A673 (cell line): ENCODE data around the gene TNPO3. TPM values are rescaled to one million over a fixed set of nuclear protein-coding genes. Genes with fewer than 3 reads are reported as not detected.

Experiments
- BruUV-seq: library from RNA; stranded (reverse); fragments of 400-500 nt; replicated peaks from 2 replicates; lab custom pipeline; 2021; lab: Mats Ljungman, UMichigan
- CTCF ChIA-PET: fragments of 300-600 bp; sonication (Branson Sonifier 250); formaldehyde crosslinking; loops from one replicate; lab custom pipeline; 2022; ENCODE audit warnings: antibody characterized with exemption; lab: Charles Lee
- POLR2A ChIA-PET: fragments of 300-600 bp; sonication (Branson Sonifier 250); formaldehyde crosslinking; loops from one replicate; lab custom pipeline; 2022; ENCODE audit warnings: antibody characterized with exemption; ENCODE audit not compliant: low non-redundant PET; lab: Charles Lee
- DNase-seq: peaks from one replicate; pipeline ENCODE4 v3.0.0-alpha.2; 2015; ENCODE audit warnings: low spot score
- H3K27ac ChIP-seq: fragments of 200-600 bp; sonication (generic); 2 replicates; pipeline ENCODE4 v1.5.1; 2016; ENCODE audit warnings: mixed run types, low read depth, mild to moderate bottlenecking, mixed read lengths, antibody characterized with exemption, low read length; ENCODE audit not compliant: poor library complexity, severe bottlenecking
- H3K27me3 ChIP-seq: fragments of 200-600 bp; sonication (generic); replicated peaks from 2 replicates; pipeline ENCODE4 v1.6.1; 2017; ENCODE audit warnings: mixed run types, low read depth, mild to moderate bottlenecking, mixed read lengths, antibody characterized with exemption, low read length; ENCODE audit not compliant: insufficient read depth, poor library complexity
- H3K36me3 ChIP-seq: fragments of 200-600 bp; sonication (generic); 2 replicates; pipeline ENCODE4 v1.6.1; 2016; ENCODE audit warnings: mixed run types, mild to moderate bottlenecking, mixed read lengths, antibody characterized with exemption, low read length; ENCODE audit not compliant: insufficient read depth, poor library complexity, severe bottlenecking
- H3K4me1 ChIP-seq: fragments of 200-600 bp; sonication (generic); 2 replicates; pipeline ENCODE4 v1.6.1; 2017; ENCODE audit warnings: mixed run types, mild to moderate bottlenecking, mixed read lengths, antibody characterized with exemption, low read length; ENCODE audit not compliant: insufficient read depth, poor library complexity, severe bottlenecking
- H3K4me3 ChIP-seq: fragments of 200-600 bp; sonication (generic); 2 replicates; pipeline ENCODE4 v1.5.1; 2016; ENCODE audit warnings: low read depth, mixed run types, mild to moderate bottlenecking, mixed read lengths, low read length; ENCODE audit not compliant: poor library complexity, severe bottlenecking
- H3K9me3 ChIP-seq: fragments of 200-600 bp; sonication (generic); 2 replicates; pipeline ENCODE4 v1.6.1; 2016; ENCODE audit warnings: mixed run types, low read depth, mild to moderate bottlenecking, mixed read lengths, antibody characterized with exemption, low read length; ENCODE audit not compliant: poor library complexity, severe bottlenecking
- EZH2 ChIP-seq: fragments of 200-600 bp; sonication (generic); IDR thresholded peaks from 2 replicates; pipeline ENCODE4 v1.6.1; 2017; ENCODE audit warnings: borderline replicate concordance, low read depth, mild to moderate bottlenecking, mixed read lengths, antibody characterized with exemption, low read length; ENCODE audit not compliant: poor library complexity, severe bottlenecking
- intact Hi-C: fragments of 100-400 bp; cut with micrococcal nuclease; formaldehyde crosslinking; loops from one replicate; pipeline ENCODE4 v1.10.0; 2022; ENCODE audit not compliant: unreplicated experiment
- total RNA-seq: library from RNA; stranded (reverse); gene quantifications from 2 replicates; pipeline ENCODE4 v1.2.3, GENCODE V29; 2021
- TF ChIP-seq, protein P1 (sequence below): fragments of 300-800, 200-600 bp; sonication (generic); conservative IDR thresholded peaks from 2 replicates; pipeline ENCODE4 v1.5.1; 2017; ENCODE audit warnings: low read depth, mild to moderate bottlenecking, antibody characterized with exemption, low read length, moderate library complexity, mixed read lengths

The TNPO3 gene
- total RNA-seq, 1 experiment from 2014 or later = 77.8 TPM

DNA sequence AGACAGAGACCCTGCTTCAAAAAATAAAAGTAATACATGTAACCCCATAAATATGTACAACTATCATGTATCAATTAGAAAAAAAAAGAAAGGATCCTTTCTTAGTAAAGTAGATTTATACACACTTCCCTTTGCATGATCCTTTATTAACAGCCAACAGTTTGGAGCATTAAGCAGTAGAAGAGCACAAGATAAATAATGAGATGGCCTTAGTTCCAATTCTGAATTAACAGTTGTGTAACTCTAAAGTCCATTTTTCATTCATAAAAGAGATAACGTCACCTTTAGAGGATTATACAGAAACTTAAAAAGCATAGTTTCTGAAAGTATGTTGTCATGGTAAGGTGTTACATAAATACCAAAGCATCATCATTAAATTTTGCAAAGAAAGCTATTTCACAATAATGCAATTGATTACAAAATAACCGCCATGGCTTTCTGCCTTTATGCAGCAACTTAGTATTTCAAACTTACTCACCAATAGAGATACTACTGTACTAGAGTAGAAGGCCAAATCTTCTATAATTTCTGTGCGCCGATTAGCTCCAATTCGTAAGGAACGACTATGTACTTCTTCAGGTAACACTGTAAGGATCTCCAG, 40.3 kb downstream of the TNPO3 start:
- peaks cover 34% of the 10 kb centered on the region for H3K36me3 ChIP-seq

DNA sequence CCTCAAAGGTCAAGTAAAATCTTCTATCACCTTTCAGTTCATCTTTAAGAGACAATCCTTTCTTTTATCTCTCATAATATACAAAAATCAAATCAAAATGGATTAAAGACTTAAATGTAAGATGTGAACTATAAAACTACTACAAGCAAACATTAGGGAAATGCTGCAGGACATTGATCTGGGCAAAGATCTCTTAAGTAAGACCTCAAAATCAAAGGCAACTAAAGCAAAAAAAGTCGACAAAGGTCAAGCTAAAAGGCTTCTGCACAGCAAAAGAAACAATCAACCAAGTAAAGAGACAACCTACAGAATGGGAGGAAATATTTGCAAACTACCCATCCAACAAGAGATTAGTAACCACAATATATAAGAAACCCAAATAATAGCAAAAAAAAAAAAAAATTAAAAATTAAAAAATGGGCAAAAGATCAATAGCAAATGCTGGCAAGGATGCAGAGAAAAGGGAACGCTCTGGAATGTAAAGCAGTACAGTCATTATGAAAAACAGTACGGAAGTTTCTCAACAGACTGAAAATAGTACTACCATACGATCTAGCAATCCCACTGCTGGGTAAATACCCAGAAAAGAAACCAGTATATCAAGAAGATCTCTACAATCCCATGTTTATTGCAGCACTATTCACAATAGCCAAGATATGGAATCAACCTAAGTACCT, 41.7 kb downstream of the TNPO3 start:
- Histone ChIP-seq H3K4me1 (no peaks in the 10 kb centered on the region), H3K27ac (no peak overlapping the region), H3K36me3 (peaks cover 34% of the 10 kb centered on the region), H3K27me3 (no peaks in the 10 kb centered on the region), H3K4me3 (no peak overlapping the region), H3K9me3 (no peaks in the 10 kb centered on the region)
- no peak for DNase-seq
- ChIA-PET CTCF (no interaction called here), POLR2A (no interaction called here)
- intact Hi-C loops = no loop called here
- BruUV-seq = no TSS peak
- TF ChIP-seq, protein P1, sequence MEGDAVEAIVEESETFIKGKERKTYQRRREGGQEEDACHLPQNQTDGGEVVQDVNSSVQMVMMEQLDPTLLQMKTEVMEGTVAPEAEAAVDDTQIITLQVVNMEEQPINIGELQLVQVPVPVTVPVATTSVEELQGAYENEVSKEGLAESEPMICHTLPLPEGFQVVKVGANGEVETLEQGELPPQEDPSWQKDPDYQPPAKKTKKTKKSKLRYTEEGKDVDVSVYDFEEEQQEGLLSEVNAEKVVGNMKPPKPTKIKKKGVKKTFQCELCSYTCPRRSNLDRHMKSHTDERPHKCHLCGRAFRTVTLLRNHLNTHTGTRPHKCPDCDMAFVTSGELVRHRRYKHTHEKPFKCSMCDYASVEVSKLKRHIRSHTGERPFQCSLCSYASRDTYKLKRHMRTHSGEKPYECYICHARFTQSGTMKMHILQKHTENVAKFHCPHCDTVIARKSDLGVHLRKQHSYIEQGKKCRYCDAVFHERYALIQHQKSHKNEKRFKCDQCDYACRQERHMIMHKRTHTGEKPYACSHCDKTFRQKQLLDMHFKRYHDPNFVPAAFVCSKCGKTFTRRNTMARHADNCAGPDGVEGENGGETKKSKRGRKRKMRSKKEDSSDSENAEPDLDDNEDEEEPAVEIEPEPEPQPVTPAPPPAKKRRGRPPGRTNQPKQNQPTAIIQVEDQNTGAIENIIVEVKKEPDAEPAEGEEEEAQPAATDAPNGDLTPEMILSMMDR = no peak
- no peak for TF ChIP-seq EZH2

More for the DNA sequence above, 40.3 kb downstream of the TNPO3 start:
- no TSS peak for BruUV-seq
- no peak for DNase-seq
- Histone ChIP-seq H3K27ac (no peak overlapping the region), H3K4me3 (no peak overlapping the region), H3K27me3 (no peaks in the 10 kb centered on the region), H3K9me3 (no peaks in the 10 kb centered on the region), H3K4me1 (no peaks in the 10 kb centered on the region)
- intact Hi-C loops = no loop called here
- ChIA-PET POLR2A (no interaction called here), CTCF (no interaction called here)
- TF ChIP-seq, protein P1 = no peak
- no peak for TF ChIP-seq EZH2

DNA sequence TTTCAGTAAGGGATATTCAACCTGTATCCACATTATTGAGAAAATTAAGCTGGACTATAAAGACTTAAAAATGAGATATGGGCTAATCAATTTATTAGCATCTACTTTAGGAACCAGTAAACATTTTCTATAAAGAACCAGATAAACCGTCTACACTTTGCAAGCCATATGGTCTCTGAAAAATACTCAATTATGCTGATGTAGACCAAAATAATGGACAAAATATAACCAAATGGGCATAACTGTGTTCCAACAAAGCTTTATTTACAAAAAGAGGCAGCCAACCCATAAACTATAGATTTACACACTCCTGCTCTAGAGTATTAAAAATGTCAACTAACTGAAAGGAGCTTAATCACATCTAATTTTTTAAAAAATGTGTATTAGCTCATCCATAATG, 42.3 kb downstream of the TNPO3 start:
- ChIA-PET CTCF (no interaction called here), POLR2A (no interaction called here)
- H3K27ac ChIP-seq = no peak overlapping the region
- no peaks in the 10 kb centered on the region for H3K4me1 ChIP-seq
- H3K36me3 ChIP-seq = peaks cover 35% of the 10 kb centered on the region
- H3K9me3 ChIP-seq = no peaks in the 10 kb centered on the region
- intact Hi-C loops = no loop called here
- no peaks in the 10 kb centered on the region for H3K27me3 ChIP-seq
- TF ChIP-seq, protein P1 = no peak
- TF ChIP-seq EZH2 = no peak
- H3K4me3 ChIP-seq = no peak overlapping the region
- no peak for DNase-seq
- BruUV-seq = no TSS peak
